ENCODE results near the gene PIK3C2A.
"Not testable (repeated sequence)": the region's sequence is repeated elsewhere in the genome, so short reads cannot be mapped to it uniquely, and the experiment has no call there.

PIK3C2A gene

GRCh38 chr11:17207317-17208256 lies at the start of gene PIK3C2A:
Gene PIK3C2A (minus strand): TSS chr11:17207986. CDS start chr11:17169741, 38,245 bp downstream.
- DNase-seq, result peak; percentile 8

- no peak for DNase-seq
These were observed 49.4 kb upstream of the PIK3C2A start for GRCh38 chr11:17257196-17257595.

DNA sequence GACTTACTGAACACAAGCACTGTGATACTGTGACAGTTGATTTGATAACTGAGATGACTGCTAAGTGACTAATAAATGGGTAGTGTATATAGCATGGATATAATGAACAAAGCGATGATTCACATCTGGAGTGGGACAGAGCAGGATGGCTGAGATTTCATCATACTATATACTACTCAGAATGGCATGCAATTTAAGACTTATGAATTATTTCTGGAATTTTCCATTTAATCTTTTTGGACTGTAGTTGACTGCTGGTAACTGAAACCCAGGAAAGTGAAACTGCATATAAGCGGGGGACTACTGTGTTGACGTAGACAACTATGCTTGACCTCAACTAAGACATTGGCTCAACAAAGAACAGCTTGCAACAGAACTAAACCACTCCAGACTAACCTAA lies 48.7 kb upstream of the PIK3C2A start:
- no peak for DNase-seq

GRCh38 chr11:17252704-17253103 lies 44.9 kb upstream of the PIK3C2A start:
- DNase-seq, result no peak

DNA sequence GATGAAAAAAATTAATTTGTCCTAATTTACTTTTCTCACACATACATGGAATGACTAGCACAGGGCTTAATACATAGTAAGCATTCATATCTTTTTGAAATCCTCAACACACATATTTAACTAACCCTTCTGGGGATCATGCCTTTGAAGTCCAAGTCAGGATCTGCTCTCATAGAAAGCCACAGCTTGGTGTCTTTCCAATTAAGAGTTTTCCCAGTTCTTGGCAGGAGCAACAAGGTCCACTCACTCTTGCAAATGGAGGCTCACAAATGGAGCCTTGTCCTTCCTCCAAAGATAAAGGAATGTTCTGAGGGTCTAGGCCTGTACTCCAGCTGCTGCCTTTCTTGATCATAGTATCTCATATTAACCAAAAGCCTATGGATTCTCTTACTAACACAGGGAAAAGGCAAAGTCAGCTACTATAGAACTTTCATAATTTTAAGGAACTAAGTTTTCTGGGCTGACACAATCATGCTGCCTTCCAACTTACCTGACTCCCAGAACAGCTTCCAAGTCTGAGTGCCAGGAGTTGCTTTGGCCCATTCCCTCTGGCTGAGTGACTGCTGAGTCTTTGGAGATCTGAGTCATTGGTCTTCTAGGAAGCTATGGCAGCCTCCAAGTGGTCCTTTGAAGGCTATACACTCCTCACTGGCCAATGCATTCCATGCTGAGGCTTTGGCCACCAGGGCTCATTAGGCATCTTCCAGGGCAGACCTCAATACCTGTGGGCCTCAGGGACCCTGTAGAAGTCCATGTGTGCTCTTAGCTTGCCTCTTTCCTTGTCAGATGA lies 43.0 kb upstream of the PIK3C2A start:
- DNase-seq, result no peak

- no peak for DNase-seq
These were observed 36.3 kb upstream of the PIK3C2A start for GRCh38 chr11:17244046-17244445.

GRCh38 chr11:17242954-17243353 lies 35.2 kb upstream of the PIK3C2A start:
- DNase-seq, result not testable (repeated sequence)

DNA sequence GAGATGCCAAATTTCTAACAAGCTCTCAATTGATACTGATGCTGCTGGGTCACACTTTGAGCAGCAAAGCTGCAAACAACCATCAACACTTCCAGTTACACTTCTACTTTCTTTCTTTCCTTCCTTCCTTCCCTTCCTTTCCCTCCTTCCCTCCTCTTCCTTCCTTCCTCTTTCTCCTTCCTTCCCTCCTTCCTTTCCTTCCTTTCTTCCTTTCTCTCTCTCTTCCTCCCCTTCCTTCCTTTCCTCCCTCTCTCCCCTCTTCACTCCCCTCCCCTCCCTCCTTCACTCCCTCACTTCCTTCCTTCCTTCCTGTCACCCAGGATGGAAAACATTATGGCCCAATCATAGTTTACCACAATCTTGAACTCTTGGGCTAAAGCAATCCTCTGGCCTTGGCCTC lies 33.0 kb upstream of the PIK3C2A start:
- no peak for DNase-seq

DNA sequence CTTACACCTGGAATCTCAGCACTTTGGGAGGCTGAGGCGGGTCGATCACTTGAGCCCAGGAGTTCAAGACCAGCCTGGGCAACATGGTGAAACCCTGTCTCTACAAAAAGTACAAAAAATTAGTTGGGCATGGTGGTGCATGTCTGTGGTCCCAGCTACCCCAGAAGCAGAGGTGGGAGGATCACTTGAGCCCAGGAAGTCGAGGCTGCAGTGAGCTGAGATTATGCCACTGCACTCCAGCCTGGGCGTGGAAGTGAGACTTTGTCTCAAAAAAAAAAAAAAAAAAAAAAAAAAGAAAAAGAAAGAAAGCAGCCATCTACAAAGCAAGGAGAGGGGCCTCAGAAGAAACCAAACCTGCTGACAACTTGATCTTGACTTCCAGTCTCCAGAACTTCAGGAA lies 32.1 kb upstream of the PIK3C2A start:
- DNase-seq, result not testable (repeated sequence)

DNA sequence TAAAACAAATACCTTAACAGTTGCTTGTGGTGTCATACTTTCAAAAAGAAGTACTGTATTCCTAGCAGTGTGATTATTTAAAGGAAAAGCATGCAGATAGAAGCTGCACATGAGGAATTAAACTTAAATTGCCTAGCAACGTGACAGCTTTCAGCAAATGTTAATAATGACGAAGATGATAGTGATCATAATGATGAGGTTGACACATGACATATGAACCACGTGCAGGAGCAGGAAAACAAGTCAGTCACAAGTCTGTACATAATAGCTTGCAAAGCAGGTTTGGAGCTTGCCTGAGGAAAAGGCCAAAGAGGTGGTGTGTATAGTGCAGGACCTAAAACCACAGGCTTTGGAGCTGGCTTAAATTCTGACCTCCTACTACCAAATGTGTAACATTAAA lies 30.6 kb upstream of the PIK3C2A start:
- DNase-seq, result no peak

DNA sequence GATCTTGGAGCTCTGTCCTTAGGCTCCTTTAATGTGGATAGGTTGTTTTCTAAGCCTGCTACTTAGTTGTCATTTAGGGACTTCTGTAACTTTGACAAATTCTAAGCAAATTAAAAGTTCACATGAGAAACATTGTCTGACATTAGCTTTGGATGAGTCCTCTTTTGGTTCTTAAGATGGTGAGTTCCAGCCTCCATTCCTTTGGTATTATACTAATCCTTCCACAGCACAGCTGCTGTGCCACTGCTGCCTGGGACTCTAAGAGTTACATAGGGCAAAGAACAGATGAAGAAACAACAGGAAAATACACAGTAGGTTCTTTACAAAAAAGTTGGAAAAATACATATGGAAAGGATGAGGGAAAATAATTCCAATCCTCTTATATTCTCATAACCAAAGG lies 25.3 kb upstream of the PIK3C2A start:
- DNase-seq, result no peak

- DNase-seq, result peak; percentile 14
These were observed 23.4 kb upstream of the PIK3C2A start for GRCh38 chr11:17230867-17231851.

- no peak for DNase-seq
These were observed 21.8 kb upstream of the PIK3C2A start for GRCh38 chr11:17229481-17230152.

DNA sequence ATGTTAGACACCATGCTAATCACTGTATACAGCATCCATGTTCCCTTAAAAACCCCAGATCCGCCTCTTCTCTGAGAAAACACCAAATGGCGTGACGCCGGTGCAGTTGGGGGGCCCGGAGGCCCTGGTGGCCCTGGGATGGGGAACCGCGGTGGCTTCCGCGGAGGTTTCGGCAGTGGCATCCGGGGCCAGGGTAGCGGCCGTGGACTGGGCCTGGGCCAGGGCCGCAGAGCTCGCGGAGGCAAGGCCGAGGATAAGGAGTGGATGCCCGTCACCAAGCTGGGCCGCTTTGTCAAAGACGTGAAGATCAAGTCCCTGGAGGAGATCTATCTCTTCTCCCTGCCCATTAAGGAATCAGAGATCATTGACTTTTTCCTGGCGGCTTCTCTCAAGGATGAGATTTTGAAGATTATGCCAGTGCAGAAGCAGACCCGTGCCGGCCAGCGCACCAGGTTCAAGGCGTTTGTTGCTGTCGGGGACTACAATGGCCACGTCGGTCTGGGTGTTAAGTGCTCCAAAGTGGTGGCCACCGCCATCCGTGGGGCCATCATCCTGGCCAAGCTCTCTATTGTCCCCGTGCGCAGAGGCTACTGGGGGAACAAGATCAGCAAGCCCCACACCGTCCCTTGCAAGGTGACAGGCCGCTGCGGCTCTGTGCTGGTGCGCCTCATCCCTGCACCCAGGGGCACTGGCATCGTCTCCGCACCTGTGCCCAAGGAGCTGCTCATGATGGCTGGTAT lies 20.6 kb upstream of the PIK3C2A start:
- not testable (repeated sequence) for DNase-seq

DNA sequence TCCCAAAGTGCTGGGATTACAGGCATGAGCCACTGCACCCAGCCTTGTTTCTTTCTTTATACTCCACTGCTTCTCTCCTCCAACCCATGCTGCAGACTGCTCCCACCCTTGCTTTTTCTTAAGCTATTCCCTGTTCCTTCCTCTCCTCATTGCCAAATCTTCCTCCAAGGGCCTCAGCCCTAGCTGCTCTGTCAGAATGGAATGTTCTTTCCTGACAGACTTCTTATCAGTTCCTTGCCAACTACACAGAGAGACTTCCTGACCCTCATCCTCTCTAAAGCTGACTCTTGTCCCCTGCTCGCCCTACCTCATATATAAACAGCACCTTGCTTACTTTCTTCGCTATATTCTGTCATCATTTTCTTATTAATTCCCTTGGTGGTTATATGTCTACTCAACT lies 16.9 kb upstream of the PIK3C2A start:
- no peak for DNase-seq

DNA sequence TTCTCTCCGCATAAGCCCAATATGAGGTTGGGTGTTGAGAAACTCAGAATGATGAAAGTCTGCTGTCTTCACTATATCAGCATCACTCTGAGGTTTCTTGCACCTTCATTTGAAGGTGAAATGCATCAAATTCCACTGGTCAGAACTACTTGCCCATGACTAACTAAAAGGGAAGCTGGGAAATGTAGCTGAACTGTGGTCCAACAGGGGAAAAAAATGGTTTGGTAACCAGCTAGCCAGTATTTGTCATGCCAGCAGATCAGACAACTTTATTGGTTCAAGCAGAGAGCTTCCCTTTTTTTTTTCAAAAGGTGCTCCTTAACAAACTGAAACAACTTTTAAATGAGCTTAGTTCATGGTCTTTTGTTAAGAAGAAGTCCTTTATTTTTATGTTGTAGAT lies 14.2 kb upstream of the PIK3C2A start:
- DNase-seq, result no peak

GRCh38 chr11:17219016-17219415 lies 11.2 kb upstream of the PIK3C2A start:
- DNase-seq, result no peak

DNA sequence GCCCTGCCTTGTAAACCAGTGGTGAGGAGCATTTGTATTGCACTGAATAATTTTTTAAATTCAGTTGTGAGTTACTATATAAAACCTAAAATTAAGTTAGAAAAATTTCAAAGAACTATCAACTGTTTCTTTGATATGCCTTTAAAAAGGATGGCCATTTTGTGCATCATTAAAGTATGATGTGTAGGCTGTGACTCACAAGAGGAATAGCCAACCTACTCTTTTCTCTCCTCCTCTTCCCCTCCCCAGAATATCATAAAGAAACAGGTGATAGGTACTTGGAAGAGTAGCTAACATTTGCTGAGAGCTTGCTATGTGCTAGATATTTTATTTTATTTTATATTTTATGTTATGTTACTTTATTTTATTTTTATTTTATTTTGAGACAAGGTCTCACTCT lies 10.6 kb upstream of the PIK3C2A start:
- DNase-seq, result no peak

GRCh38 chr11:17217401-17217800 lies 9.6 kb upstream of the PIK3C2A start:
- DNase-seq, result no peak

DNA sequence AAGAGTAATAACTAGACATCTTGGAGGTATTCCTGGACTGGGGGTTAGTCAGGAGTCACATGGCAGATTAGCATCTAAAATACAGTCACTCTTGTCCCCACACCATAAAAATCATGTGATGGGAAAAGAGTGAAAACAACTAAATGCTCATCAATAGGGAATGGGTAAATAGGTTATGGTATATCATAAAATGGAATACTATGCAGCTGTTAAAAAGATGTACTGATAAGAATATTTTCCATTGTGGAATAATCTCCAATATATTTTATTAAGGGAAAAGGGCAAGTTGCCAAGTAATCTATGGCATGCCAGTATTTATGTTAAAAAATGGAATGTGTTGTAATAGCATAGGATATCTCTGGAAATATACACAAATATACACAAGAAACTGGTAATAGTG lies 6.6 kb upstream of the PIK3C2A start:
- DNase-seq, result no peak

GRCh38 chr11:17211286-17211685 lies 3.5 kb upstream of the PIK3C2A start:
- DNase-seq, result no peak

- DNase-seq, result no peak
These were observed 2.1 kb upstream of the PIK3C2A start for GRCh38 chr11:17209939-17210245.
